GM06990 (cell line): ENCODE measurements around the gene TENM3.

Source experiments
- DNase-seq: peaks from one replicate; pipeline ENCODE4 v3.0.0-alpha.2; 2011; ENCODE audit not compliant: insufficient read length; ENCODE audit errors: extremely low read depth
- H3K27me3 ChIP-seq: replicated peaks from 2 replicates; pipeline ENCODE4 v1.6.0; 2011; ENCODE audit warnings: low read length; ENCODE audit not compliant: control insufficient read depth, insufficient read depth
- H3K36me3 ChIP-seq: 2 replicates; pipeline ENCODE4 v1.5.1; 2011; ENCODE audit warnings: low read length; ENCODE audit not compliant: control insufficient read depth, insufficient read depth
- H3K4me3 ChIP-seq: replicated peaks from 2 replicates; pipeline ENCODE4 v1.5.1; 2011; ENCODE audit warnings: low read depth, mild to moderate bottlenecking, control low read depth, low read length
- TF ChIP-seq, protein P1 (sequence below): IDR thresholded peaks from 2 replicates; pipeline ENCODE4 v1.5.1; 2011; ENCODE audit warnings: low read length, control low read depth, mild to moderate bottlenecking, inconsistent platforms; ENCODE audit not compliant: insufficient read depth, poor library complexity, severe bottlenecking

TENM3 gene

GRCh38 chr4:182835006-182835740 is 592.0 kb downstream of the TENM3 start:
- H3K36me3 ChIP-seq = no peaks in the 10 kb centered on the region
- H3K27me3 ChIP-seq = no peaks in the 10 kb centered on the region
- H3K4me3 ChIP-seq = no peak overlapping the region
- TF ChIP-seq, protein P1, sequence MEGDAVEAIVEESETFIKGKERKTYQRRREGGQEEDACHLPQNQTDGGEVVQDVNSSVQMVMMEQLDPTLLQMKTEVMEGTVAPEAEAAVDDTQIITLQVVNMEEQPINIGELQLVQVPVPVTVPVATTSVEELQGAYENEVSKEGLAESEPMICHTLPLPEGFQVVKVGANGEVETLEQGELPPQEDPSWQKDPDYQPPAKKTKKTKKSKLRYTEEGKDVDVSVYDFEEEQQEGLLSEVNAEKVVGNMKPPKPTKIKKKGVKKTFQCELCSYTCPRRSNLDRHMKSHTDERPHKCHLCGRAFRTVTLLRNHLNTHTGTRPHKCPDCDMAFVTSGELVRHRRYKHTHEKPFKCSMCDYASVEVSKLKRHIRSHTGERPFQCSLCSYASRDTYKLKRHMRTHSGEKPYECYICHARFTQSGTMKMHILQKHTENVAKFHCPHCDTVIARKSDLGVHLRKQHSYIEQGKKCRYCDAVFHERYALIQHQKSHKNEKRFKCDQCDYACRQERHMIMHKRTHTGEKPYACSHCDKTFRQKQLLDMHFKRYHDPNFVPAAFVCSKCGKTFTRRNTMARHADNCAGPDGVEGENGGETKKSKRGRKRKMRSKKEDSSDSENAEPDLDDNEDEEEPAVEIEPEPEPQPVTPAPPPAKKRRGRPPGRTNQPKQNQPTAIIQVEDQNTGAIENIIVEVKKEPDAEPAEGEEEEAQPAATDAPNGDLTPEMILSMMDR = no peak
- no peak for DNase-seq

DNA sequence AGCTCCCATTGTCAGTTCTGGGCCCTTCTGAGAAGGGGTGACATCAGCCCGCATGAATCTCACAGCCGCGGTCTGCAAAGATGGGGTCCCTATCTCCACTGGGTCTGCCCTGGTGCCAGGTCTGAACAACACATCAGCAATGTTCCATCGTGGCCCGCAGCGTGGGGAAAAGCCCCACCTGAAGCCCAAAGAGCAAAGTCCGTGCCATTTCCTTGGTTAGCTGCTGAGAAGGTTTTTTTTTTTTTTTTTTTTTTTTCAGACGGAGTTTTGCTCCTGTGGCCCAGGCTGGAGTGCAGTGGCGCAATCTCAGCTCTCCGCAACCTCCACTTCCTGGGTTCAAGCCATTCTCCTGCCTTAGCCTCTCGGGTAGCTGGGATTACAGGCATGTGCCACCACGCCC is 594.6 kb downstream of the TENM3 start:
- no peaks in the 10 kb centered on the region for H3K36me3 ChIP-seq
- no peak overlapping the region for H3K4me3 ChIP-seq
- DNase-seq = no peak
- TF ChIP-seq, protein P1 = no peak
- H3K27me3 ChIP-seq = no peaks in the 10 kb centered on the region

GRCh38 chr4:182838535-182838934 is 595.3 kb downstream of the TENM3 start:
- Histone ChIP-seq H3K36me3 (no peaks in the 10 kb centered on the region), H3K27me3 (no peaks in the 10 kb centered on the region), H3K4me3 (no peak overlapping the region)
- TF ChIP-seq, protein P1 = no peak
- no peak for DNase-seq

DNA sequence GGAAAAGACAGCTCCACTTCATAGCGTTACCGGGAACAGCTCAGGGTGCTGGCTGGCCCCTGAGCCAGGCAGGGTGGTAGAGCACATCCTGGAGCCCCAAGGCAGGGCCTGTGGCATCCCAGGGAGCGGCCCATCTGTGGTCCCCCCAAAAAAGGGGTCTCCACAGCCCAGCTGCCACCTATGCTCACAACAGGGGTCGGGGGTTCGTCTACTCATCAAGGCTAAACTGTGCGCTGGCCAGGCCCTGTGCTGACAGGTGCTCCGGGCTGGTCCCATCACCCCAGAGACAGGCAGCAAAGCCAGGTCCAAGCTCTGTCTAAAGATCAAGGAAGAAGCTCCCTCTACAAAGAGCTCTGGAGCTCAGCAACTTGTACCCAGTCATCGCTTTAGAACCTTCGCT is 596.1 kb downstream of the TENM3 start:
- TF ChIP-seq, protein P1 = no peak
- no peak for DNase-seq
- no peaks in the 10 kb centered on the region for H3K36me3 ChIP-seq
- H3K4me3 ChIP-seq = no peak overlapping the region
- no peaks in the 10 kb centered on the region for H3K27me3 ChIP-seq

DNA sequence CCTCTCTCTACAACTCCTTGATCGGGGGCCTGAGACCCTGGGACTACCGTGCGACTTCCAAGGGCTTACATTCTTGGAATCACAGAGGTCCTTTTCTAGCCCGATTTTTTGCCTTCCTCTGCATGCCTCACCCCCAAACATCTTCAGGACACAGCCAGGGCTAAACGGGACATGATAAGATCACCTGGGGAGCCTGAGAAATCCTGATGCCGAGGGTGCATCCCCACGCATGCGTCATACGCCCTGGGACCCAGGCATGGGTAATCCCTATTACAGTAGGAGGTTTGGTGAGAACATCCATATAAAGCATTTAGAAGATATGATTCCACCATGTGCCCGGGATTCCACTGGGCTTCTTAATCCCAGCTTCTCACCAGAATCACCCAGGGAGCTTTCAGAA is 596.9 kb downstream of the TENM3 start:
- no peak overlapping the region for H3K4me3 ChIP-seq
- TF ChIP-seq, protein P1 = no peak
- H3K27me3 ChIP-seq = no peaks in the 10 kb centered on the region; the same call in 1 of the 2 replicates
- DNase-seq = no peak
- H3K36me3 ChIP-seq = no peaks in the 10 kb centered on the region
